ENCODE results near the gene ITPR1. TPM values are rescaled to one million over a fixed set of nuclear protein-coding genes. Genes with fewer than 3 reads are reported as not detected.

The ITPR1 gene
- total RNA-seq, 1 donor from 2014 or later = 91.7 TPM

- Histone ChIP-seq H3K27me3 (no peaks in the 10 kb centered on the region), H3K9me3 (no peaks in the 10 kb centered on the region), H3K4me3 (peak within 1 kb of the TSS; percentile 100), H3K4me1 (peaks cover 11% of the 10 kb centered on the region), H3K27ac (peak within 1 kb of the TSS; percentile 95), H3K36me3 (no peaks in the 10 kb centered on the region)
- peak; percentile 98 for ATAC-seq
- peak; percentile 91 for DNase-seq
- no peak for TF ChIP-seq CTCF (IDR thresholded peaks at IDR 0.05)
- intact Hi-C loops (cut with DNase I) = no loop called here
Observed at GRCh38 chr3:4466741-4467521, 26.2 kb upstream of the ITPR1 start, which contains the start of gene SUMF1. SUMF1 (minus strand) TSS chr3:4467269; CDS start chr3:4467245, 24 bp downstream.

GRCh38 chr3:4467522-4467867, 25.7 kb upstream of the ITPR1 start:
- intact Hi-C loops (cut with DNase I) = no loop called here
- no peak for TF ChIP-seq CTCF (IDR thresholded peaks at IDR 0.05)
- Histone ChIP-seq H3K9me3 (no peaks in the 10 kb centered on the region), H3K36me3 (no peaks in the 10 kb centered on the region), H3K4me1 (peaks cover 11% of the 10 kb centered on the region), H3K4me3 (peak overlapping the region; percentile 100), H3K27me3 (no peaks in the 10 kb centered on the region), H3K27ac (peak overlapping the region; percentile 95)
- DNase-seq (no peak), ATAC-seq (no peak)

GRCh38 chr3:4471907-4472306, 21.2 kb upstream of the ITPR1 start:
- no peak for ATAC-seq
- no peak overlapping the region for H3K27ac ChIP-seq

GRCh38 chr3:4472312-4472711, 20.8 kb upstream of the ITPR1 start:
- intact Hi-C loops (cut with DNase I) = no loop called here
- ATAC-seq (no peak), DNase-seq (no peak)
- Histone ChIP-seq H3K9me3 (no peaks in the 10 kb centered on the region), H3K27me3 (no peaks in the 10 kb centered on the region), H3K4me3 (no peak overlapping the region), H3K4me1 (peaks cover 4% of the 10 kb centered on the region), H3K27ac (no peak overlapping the region), H3K36me3 (no peaks in the 10 kb centered on the region)
- no peak for TF ChIP-seq CTCF (IDR thresholded peaks at IDR 0.05)

More at GRCh38 chr3:4471907-4472306, 21.2 kb upstream of the ITPR1 start:
- no peaks in the 10 kb centered on the region for H3K27me3 ChIP-seq
- H3K9me3 ChIP-seq = no peaks in the 10 kb centered on the region
- H3K4me3 ChIP-seq = no peak overlapping the region
- DNase-seq = no peak
- TF ChIP-seq CTCF (IDR thresholded peaks at IDR 0.05) = no peak
- no peaks in the 10 kb centered on the region for H3K36me3 ChIP-seq
- intact Hi-C loops (cut with DNase I) = no loop called here
- peaks cover 6% of the 10 kb centered on the region for H3K4me1 ChIP-seq

- no peaks in the 10 kb centered on the region for H3K36me3 ChIP-seq
- intact Hi-C loops (cut with DNase I) = no loop called here
- TF ChIP-seq CTCF (IDR thresholded peaks at IDR 0.05) = no peak
- no peaks in the 10 kb centered on the region for H3K9me3 ChIP-seq
- ATAC-seq (no peak), DNase-seq (no peak)
- H3K4me3 ChIP-seq = no peak overlapping the region
- no peaks in the 10 kb centered on the region for H3K4me1 ChIP-seq
- no peaks in the 10 kb centered on the region for H3K27me3 ChIP-seq
- no peak overlapping the region for H3K27ac ChIP-seq
Observed at GRCh38 chr3:4472766-4473165, 20.4 kb upstream of the ITPR1 start.
